ENCODE measurements around the gene ADAMTSL1.

Gene ADAMTSL1

GRCh38 chr9:18622186-18622836 is 148.4 kb downstream of the ADAMTSL1 start:
- Histone ChIP-seq H3K27me3 (ENCODE audit: insufficient read depth, poor library complexity, severe bottlenecking) (no peaks in the 10 kb centered on the region), H3K4me3 (replicated peaks; ENCODE audit: insufficient read depth, low read length) (no peak overlapping the region), H3K27ac (replicated peaks) (no peak overlapping the region)
- DNase-seq (ENCODE audit: low read depth in 1 of 2, low spot score in 1 of 2): no peak
- no peak for TF ChIP-seq POLR2AphosphoS5 (IDR thresholded peaks at IDR 0.05; ENCODE audit: low read depth)
- TF ChIP-seq, protein P1, sequence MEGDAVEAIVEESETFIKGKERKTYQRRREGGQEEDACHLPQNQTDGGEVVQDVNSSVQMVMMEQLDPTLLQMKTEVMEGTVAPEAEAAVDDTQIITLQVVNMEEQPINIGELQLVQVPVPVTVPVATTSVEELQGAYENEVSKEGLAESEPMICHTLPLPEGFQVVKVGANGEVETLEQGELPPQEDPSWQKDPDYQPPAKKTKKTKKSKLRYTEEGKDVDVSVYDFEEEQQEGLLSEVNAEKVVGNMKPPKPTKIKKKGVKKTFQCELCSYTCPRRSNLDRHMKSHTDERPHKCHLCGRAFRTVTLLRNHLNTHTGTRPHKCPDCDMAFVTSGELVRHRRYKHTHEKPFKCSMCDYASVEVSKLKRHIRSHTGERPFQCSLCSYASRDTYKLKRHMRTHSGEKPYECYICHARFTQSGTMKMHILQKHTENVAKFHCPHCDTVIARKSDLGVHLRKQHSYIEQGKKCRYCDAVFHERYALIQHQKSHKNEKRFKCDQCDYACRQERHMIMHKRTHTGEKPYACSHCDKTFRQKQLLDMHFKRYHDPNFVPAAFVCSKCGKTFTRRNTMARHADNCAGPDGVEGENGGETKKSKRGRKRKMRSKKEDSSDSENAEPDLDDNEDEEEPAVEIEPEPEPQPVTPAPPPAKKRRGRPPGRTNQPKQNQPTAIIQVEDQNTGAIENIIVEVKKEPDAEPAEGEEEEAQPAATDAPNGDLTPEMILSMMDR (IDR thresholded peaks at IDR 0.05; ENCODE audit: insufficient read depth, low read length): no peak
- TF ChIP-seq SPI1 (IDR thresholded peaks at IDR 0.05; ENCODE audit: borderline replicate concordance, low read depth): no peak
- no peak for TF ChIP-seq GABPA (IDR thresholded peaks at IDR 0.05; ENCODE audit: low read depth)
- TF ChIP-seq, protein P2, sequence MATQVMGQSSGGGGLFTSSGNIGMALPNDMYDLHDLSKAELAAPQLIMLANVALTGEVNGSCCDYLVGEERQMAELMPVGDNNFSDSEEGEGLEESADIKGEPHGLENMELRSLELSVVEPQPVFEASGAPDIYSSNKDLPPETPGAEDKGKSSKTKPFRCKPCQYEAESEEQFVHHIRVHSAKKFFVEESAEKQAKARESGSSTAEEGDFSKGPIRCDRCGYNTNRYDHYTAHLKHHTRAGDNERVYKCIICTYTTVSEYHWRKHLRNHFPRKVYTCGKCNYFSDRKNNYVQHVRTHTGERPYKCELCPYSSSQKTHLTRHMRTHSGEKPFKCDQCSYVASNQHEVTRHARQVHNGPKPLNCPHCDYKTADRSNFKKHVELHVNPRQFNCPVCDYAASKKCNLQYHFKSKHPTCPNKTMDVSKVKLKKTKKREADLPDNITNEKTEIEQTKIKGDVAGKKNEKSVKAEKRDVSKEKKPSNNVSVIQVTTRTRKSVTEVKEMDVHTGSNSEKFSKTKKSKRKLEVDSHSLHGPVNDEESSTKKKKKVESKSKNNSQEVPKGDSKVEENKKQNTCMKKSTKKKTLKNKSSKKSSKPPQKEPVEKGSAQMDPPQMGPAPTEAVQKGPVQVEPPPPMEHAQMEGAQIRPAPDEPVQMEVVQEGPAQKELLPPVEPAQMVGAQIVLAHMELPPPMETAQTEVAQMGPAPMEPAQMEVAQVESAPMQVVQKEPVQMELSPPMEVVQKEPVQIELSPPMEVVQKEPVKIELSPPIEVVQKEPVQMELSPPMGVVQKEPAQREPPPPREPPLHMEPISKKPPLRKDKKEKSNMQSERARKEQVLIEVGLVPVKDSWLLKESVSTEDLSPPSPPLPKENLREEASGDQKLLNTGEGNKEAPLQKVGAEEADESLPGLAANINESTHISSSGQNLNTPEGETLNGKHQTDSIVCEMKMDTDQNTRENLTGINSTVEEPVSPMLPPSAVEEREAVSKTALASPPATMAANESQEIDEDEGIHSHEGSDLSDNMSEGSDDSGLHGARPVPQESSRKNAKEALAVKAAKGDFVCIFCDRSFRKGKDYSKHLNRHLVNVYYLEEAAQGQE (IDR thresholded peaks at IDR 0.05; ENCODE audit: insufficient replicate concordance, low read depth): no peak

DNA sequence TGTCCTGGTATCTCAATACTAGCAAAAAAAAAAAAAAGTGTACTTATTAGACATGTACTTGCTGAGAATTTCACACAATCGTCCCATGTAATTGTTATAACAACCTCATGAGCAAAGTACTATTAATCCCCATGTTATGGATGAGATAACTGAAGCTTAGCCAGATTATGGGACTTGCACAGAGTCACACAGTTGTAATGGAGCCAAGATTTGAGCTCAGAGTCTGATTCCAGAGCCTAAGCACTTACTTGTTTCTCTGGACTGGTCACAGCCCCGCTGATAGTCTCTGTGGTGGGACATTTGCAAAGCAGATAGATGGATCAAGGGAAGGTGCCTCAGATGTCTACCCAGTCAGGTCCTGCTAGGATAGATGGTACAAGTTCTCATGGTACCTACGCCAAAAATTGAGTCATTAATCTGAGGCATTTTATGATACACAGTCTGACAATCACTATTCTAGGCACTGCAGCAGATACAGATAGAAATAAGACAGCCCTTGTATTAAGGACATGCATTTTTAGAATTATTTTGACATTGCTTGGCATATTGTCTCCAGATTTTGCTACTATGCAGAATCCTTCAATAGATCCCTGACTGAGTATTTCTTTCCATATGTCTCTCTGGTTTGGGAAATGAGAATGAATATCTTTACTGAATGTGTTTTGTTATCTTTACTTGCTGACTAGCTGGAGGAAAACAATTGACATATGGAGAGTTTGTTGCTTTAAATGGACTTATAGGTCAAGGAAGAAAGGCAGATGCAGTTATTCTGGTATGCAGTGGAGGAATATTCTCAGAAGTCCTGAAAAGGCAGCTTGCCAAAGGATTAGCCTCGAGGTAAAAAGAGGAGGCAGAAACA is 149.5 kb downstream of the ADAMTSL1 start:
- DNase-seq (ENCODE audit: low read depth in 1 of 2, low spot score in 1 of 2): no peak
- Histone ChIP-seq H3K4me3 (replicated peaks; ENCODE audit: insufficient read depth, low read length) (no peak overlapping the region), H3K27ac (replicated peaks) (no peak overlapping the region)

DNA sequence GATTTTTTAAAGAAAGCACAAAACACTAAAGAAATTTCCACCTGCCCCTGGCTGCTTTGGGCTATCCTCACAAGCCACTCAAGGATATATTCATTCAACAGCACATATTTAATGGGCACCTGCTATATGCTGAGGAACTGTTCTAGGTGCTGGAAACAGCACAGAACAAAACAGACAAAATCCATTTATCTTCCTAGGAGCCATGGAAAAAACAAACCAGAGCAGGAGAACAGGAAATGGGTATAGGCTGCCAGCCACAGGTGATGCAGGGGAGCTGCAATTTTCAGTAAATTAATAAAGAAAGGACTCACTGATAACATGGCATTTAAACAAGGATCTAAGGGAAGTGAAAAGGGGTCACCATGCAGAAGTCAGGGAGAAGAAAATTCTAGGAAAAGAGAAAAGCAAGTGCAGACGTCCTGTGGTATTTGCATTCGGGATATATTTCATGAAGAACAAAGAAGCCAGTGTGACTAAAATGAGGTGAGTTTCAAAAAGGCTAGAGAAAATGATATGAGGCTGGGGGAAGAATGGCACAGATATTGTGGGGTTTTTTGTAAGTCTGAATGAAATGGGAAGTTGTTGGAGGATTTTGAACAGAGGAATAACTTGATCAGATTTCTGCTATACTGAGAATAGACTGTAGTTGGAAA is 152.2 kb downstream of the ADAMTSL1 start:
- DNase-seq (ENCODE audit: low read depth in 1 of 2, low spot score in 1 of 2): no peak
- TF ChIP-seq POLR2AphosphoS5 (IDR thresholded peaks at IDR 0.05; ENCODE audit: low read depth): no peak
- no peak for TF ChIP-seq GABPA (IDR thresholded peaks at IDR 0.05; ENCODE audit: low read depth)
- TF ChIP-seq, protein P1 (IDR thresholded peaks at IDR 0.05; ENCODE audit: insufficient read depth, low read length): no peak
- TF ChIP-seq SPI1 (IDR thresholded peaks at IDR 0.05; ENCODE audit: borderline replicate concordance, low read depth): no peak
- TF ChIP-seq, protein P2 (IDR thresholded peaks at IDR 0.05; ENCODE audit: insufficient replicate concordance, low read depth): no peak
- H3K27me3 ChIP-seq (ENCODE audit: insufficient read depth, poor library complexity, severe bottlenecking): no peaks in the 10 kb centered on the region
- H3K27ac ChIP-seq (replicated peaks): no peak overlapping the region
- no peak overlapping the region for H3K4me3 ChIP-seq (replicated peaks; ENCODE audit: insufficient read depth, low read length)

More for the DNA sequence above, 149.5 kb downstream of the ADAMTSL1 start:
- H3K27me3 ChIP-seq (ENCODE audit: insufficient read depth, poor library complexity, severe bottlenecking): no peaks in the 10 kb centered on the region
- TF ChIP-seq, protein P2 (IDR thresholded peaks at IDR 0.05; ENCODE audit: insufficient replicate concordance, low read depth): no peak
- TF ChIP-seq, protein P1 (IDR thresholded peaks at IDR 0.05; ENCODE audit: insufficient read depth, low read length): no peak
- no peak for TF ChIP-seq SPI1 (IDR thresholded peaks at IDR 0.05; ENCODE audit: borderline replicate concordance, low read depth)

All from HL-60 (cell line).